Chondrocyte (in vitro differentiated cells): ENCODE measurements around the gene FTO. TPM values are rescaled to one million over a fixed set of nuclear protein-coding genes. Genes with fewer than 3 reads are reported as not detected.

Experiments
- DNase-seq: peaks from one replicate; pipeline ENCODE4 v3.0.0; 2021; ENCODE audit warnings: mixed read lengths, low spot score
- H3K27ac Mint-ChIP-seq: one replicate; pipeline ENCODE4 v1.8.0; 2021; ENCODE audit warnings: mild to moderate bottlenecking, moderate library complexity, mixed read lengths; ENCODE audit not compliant: unreplicated experiment
- H3K27me3 Mint-ChIP-seq: 2 replicates; pipeline ENCODE4 v1.8.0; 2021; ENCODE audit warnings: low read depth, mixed read lengths
- H3K36me3 Mint-ChIP-seq: 2 replicates; pipeline ENCODE4 v1.8.0; 2021; ENCODE audit warnings: low read depth, mixed read lengths
- H3K4me1 Mint-ChIP-seq: 2 replicates; pipeline ENCODE4 v1.8.0; 2021; ENCODE audit warnings: low read depth, mild to moderate bottlenecking, mixed read lengths
- H3K4me3 Mint-ChIP-seq: one replicate; pipeline ENCODE4 v1.8.0; 2021; ENCODE audit warnings: mild to moderate bottlenecking, moderate library complexity, mixed read lengths; ENCODE audit not compliant: unreplicated experiment
- H3K9me3 Mint-ChIP-seq: 2 replicates; pipeline ENCODE4 v1.8.0; 2021; ENCODE audit warnings: low read depth, mixed read lengths
- total RNA-seq: library from RNA; stranded (reverse); gene quantifications from 3 replicates; pipeline ENCODE4 v1.2.1, GENCODE V29; 2021
- TF ChIP-seq, protein P1 (sequence below): fragments of 200-600 bp; sonication (generic); IDR thresholded peaks from 2 replicates; pipeline ENCODE4 v1.5.0; 2021; ENCODE audit warnings: antibody characterized with exemption, mild to moderate bottlenecking, moderate library complexity

The FTO gene
- total RNA-seq, 1 donor from 2014 or later, result 85.7 TPM

- no peak overlapping the region for H3K27ac Mint-ChIP-seq
- no peaks in the 10 kb centered on the region for H3K9me3 Mint-ChIP-seq
- H3K4me1 Mint-ChIP-seq, result peaks cover 13% of the 10 kb centered on the region
- DNase-seq, result no peak
- no peaks in the 10 kb centered on the region for H3K36me3 Mint-ChIP-seq
- H3K4me3 Mint-ChIP-seq, result no peak overlapping the region
- TF ChIP-seq, protein P1, sequence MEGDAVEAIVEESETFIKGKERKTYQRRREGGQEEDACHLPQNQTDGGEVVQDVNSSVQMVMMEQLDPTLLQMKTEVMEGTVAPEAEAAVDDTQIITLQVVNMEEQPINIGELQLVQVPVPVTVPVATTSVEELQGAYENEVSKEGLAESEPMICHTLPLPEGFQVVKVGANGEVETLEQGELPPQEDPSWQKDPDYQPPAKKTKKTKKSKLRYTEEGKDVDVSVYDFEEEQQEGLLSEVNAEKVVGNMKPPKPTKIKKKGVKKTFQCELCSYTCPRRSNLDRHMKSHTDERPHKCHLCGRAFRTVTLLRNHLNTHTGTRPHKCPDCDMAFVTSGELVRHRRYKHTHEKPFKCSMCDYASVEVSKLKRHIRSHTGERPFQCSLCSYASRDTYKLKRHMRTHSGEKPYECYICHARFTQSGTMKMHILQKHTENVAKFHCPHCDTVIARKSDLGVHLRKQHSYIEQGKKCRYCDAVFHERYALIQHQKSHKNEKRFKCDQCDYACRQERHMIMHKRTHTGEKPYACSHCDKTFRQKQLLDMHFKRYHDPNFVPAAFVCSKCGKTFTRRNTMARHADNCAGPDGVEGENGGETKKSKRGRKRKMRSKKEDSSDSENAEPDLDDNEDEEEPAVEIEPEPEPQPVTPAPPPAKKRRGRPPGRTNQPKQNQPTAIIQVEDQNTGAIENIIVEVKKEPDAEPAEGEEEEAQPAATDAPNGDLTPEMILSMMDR, result no peak
- no peaks in the 10 kb centered on the region for H3K27me3 Mint-ChIP-seq
These were observed 436.3 kb downstream of the FTO start for GRCh38 chr16:54140057-54140787.

DNA sequence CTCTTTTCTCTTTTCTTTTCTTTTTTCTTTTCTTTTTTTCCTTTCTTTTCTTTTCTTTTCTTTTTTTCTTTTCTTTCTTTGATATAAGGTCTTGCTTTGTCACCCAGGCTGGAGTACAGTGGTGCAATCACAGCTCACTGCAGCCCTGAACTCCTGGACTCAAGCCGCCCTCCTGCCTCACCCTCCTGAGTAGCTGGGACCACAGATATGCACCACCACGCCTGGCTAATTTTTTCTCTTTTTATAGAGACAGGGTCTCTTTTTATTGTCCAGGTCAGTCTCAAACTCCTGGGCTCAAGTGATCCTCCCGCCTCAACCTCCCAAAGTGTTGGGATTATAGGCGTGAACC, 436.8 kb downstream of the FTO start:
- Mint-ChIP-seq H3K4me3 (no peak overlapping the region), H3K9me3 (no peaks in the 10 kb centered on the region)
- TF ChIP-seq, protein P1, result no peak

DNA sequence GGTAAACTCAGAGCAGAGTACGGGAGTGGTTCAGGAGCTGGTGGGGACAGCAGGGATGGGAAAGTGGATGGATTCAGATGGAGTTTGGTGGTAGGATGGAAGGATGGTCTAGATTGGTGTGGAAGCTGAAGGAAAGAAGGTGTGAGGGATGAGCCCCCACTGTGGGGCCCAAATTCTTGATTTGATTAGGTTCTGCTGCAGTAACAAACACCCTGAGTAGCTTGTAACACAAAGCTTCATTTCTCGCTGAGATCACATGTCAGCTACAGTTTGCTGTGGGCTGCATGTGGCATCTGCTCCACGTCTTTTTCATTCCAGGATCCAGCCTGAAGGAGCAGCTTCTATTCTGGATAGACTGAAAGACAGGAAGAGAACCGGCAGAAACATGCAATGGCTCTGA, 438.8 kb downstream of the FTO start:
- H3K4me1 Mint-ChIP-seq, result no peaks in the 10 kb centered on the region
- H3K4me3 Mint-ChIP-seq, result no peak overlapping the region
- no peaks in the 10 kb centered on the region for H3K27me3 Mint-ChIP-seq
- H3K9me3 Mint-ChIP-seq, result no peaks in the 10 kb centered on the region
- H3K27ac Mint-ChIP-seq, result no peak overlapping the region
- DNase-seq, result no peak
- no peaks in the 10 kb centered on the region for H3K36me3 Mint-ChIP-seq
- TF ChIP-seq, protein P1, result no peak

More for the DNA sequence above, 436.8 kb downstream of the FTO start:
- no peaks in the 10 kb centered on the region for H3K27me3 Mint-ChIP-seq
- no peaks in the 10 kb centered on the region for H3K36me3 Mint-ChIP-seq
- H3K4me1 Mint-ChIP-seq, result peaks cover 7% of the 10 kb centered on the region
- no peak overlapping the region for H3K27ac Mint-ChIP-seq
- no peak for DNase-seq

DNA sequence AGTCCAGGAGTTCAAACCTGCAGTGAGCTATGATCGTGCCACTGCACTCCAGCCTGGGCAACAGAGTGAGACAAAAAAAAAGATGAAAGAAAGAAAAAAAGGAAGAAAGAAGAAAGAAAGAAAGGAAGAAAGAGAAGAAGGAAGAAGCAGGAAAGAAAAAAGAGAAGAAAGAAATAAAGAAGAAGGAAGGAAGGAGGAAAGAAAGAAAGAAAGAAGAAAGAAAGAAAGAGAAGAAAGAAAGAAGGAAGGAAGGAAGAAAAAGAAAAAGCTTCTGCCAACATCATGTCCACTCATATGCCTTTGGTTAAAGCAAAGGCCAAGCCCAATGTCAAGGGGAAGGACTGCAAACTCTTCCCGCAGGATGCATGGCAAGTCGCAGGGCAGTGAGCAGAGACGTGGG, 439.5 kb downstream of the FTO start:
- no peaks in the 10 kb centered on the region for H3K9me3 Mint-ChIP-seq
- H3K27me3 Mint-ChIP-seq, result peaks cover 1% of the 10 kb centered on the region
- no peak overlapping the region for H3K27ac Mint-ChIP-seq
- no peak for DNase-seq
- peaks cover 1% of the 10 kb centered on the region for H3K36me3 Mint-ChIP-seq
- no peaks in the 10 kb centered on the region for H3K4me1 Mint-ChIP-seq
- H3K4me3 Mint-ChIP-seq, result no peak overlapping the region
- TF ChIP-seq, protein P1, result no peak

- Mint-ChIP-seq H3K9me3 (peaks cover 2% of the 10 kb centered on the region), H3K27ac (no peak overlapping the region), H3K27me3 (peaks cover 1% of the 10 kb centered on the region)
These were observed 440.1 kb downstream of the FTO start for GRCh38 chr16:54143934-54144571.

More at GRCh38 chr16:54143934-54144571, 440.1 kb downstream of the FTO start:
- Mint-ChIP-seq H3K36me3 (peaks cover 1% of the 10 kb centered on the region), H3K4me1 (no peaks in the 10 kb centered on the region), H3K4me3 (no peak overlapping the region)
- DNase-seq, result no peak
- TF ChIP-seq, protein P1, result no peak
